ENCODE data around the gene NLGN2.

NLGN2 gene

DNA sequence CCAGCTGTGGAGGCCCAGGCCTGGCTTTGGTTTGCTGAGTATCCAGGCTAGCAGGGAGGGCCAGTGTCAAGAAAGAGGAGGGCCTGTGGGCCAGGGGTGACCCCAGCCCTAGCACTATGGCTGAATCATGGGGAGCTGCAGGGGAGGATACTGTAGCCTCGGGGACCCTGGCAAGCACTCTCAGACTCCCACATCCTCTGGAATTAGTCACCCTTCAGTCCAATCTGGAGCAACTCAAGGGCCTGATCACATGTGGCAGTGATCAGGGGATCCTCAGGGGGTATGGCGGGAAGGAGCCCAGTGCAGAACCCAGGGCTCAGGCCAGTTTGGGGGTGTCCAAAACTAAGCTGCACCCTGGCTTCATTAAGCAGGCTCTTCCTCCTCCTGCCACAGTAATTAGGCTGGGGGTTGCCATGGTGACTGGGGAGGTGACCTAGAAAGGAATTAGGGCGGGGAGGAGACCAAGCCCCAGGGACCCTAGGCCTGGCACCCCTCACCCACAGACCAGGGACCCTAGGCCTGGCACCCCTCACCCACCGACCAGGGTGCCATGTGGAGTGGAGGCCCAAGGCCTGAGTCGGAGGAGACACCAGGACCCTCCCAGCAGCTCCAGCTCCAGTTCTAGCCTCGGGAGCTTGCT, 5.8 kb downstream of the NLGN2 start:
- no peaks in the 10 kb centered on the region for H3K9me3 ChIP-seq (ENCODE audit: control insufficient read depth, insufficient read depth, low read length)
- H3K9ac ChIP-seq (ENCODE audit: low read depth, low read length) = no peak overlapping the region
- peaks cover 9% of the 10 kb centered on the region; the same call in 1 of the 2 replicates for H3K4me1 ChIP-seq (ENCODE audit: insufficient read depth, low read length)
- no peaks in the 10 kb centered on the region for H3K36me3 ChIP-seq (ENCODE audit: insufficient read depth, low read length)

DNA sequence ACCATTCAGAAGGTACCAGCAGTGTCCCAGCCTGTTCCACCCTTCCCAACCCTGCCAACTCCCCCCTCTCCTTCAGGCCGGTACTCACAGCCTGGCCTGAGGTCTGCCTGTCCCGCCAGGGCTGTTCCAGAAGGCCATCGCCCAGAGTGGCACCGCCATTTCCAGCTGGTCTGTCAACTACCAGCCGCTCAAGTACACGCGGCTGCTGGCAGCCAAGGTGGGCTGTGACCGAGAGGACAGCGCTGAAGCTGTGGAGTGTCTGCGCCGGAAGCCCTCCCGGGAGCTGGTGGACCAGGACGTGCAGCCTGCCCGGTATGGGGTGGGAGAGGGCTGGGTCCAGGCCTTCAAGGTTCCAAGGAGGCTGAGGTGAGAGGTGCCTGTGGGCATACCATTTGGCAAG, 7.2 kb downstream of the NLGN2 start:
- Histone ChIP-seq H3K36me3 (ENCODE audit: insufficient read depth, low read length) (no peaks in the 10 kb centered on the region), H3K4me1 (ENCODE audit: insufficient read depth, low read length) (peaks cover 14% of the 10 kb centered on the region; the same call in 1 of the 2 replicates), H3K9me3 (ENCODE audit: control insufficient read depth, insufficient read depth, low read length) (no peaks in the 10 kb centered on the region), H3K9ac (ENCODE audit: low read depth, low read length) (no peak overlapping the region)

DNA sequence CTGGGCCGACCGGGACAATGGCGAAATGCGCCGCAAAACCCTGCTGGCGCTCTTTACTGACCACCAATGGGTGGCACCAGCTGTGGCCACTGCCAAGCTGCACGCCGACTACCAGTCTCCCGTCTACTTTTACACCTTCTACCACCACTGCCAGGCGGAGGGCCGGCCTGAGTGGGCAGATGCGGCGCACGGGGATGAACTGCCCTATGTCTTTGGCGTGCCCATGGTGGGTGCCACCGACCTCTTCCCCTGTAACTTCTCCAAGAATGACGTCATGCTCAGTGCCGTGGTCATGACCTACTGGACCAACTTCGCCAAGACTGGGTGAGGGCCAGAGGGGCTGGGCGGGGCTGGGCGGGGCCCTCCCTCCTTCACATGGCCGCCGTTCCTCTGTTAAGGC, 8.1 kb downstream of the NLGN2 start:
- no peaks in the 10 kb centered on the region for H3K9me3 ChIP-seq (ENCODE audit: control insufficient read depth, insufficient read depth, low read length)
- H3K4me1 ChIP-seq (ENCODE audit: insufficient read depth, low read length) = peaks cover 19% of the 10 kb centered on the region; the same call in 1 of the 2 replicates
- no peaks in the 10 kb centered on the region for H3K36me3 ChIP-seq (ENCODE audit: insufficient read depth, low read length)
- no peak overlapping the region for H3K9ac ChIP-seq (ENCODE audit: low read depth, low read length)

DNA sequence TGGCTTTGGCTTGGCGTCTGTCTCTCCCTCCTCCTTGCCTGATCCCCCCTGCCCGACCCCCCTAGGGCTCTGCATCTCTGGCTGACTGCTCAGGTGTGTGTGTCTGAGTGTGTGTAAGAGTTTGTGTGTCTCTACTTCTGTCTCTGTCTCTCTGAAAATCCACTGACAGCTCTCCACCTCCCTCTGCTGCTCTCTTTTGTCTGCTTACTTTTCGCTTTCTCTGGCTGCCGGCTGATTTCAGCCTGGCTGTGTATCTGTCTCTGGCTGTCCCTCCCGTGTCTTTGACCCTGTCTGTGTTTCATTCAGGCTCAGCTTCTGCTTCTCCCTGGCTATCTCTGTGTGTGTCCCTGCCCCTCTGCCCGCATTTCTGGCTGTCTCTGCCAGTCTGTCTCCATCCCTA, 8.7 kb downstream of the NLGN2 start:
- no peaks in the 10 kb centered on the region for H3K36me3 ChIP-seq (ENCODE audit: insufficient read depth, low read length)
- no peaks in the 10 kb centered on the region for H3K9me3 ChIP-seq (ENCODE audit: control insufficient read depth, insufficient read depth, low read length)
- no peak overlapping the region for H3K9ac ChIP-seq (ENCODE audit: low read depth, low read length)
- H3K4me1 ChIP-seq (ENCODE audit: insufficient read depth, low read length) = peaks cover 19% of the 10 kb centered on the region; the same call in 1 of the 2 replicates

DNA sequence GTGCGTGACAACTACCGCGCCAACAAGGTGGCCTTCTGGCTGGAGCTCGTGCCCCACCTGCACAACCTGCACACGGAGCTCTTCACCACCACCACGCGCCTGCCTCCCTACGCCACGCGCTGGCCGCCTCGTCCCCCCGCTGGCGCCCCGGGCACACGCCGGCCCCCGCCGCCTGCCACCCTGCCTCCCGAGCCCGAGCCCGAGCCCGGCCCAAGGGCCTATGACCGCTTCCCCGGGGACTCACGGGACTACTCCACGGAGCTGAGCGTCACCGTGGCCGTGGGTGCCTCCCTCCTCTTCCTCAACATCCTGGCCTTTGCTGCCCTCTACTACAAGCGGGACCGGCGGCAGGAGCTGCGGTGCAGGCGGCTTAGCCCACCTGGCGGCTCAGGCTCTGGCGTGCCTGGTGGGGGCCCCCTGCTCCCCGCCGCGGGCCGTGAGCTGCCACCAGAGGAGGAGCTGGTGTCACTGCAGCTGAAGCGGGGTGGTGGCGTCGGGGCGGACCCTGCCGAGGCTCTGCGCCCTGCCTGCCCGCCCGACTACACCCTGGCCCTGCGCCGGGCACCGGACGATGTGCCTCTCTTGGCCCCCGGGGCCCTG, 9.5 kb downstream of the NLGN2 start:
- Histone ChIP-seq H3K9ac (ENCODE audit: low read depth, low read length) (no peak overlapping the region), H3K36me3 (ENCODE audit: insufficient read depth, low read length) (no peaks in the 10 kb centered on the region), H3K9me3 (ENCODE audit: control insufficient read depth, insufficient read depth, low read length) (no peaks in the 10 kb centered on the region), H3K4me1 (ENCODE audit: insufficient read depth, low read length) (peaks cover 19% of the 10 kb centered on the region; the same call in 1 of the 2 replicates)

DNA sequence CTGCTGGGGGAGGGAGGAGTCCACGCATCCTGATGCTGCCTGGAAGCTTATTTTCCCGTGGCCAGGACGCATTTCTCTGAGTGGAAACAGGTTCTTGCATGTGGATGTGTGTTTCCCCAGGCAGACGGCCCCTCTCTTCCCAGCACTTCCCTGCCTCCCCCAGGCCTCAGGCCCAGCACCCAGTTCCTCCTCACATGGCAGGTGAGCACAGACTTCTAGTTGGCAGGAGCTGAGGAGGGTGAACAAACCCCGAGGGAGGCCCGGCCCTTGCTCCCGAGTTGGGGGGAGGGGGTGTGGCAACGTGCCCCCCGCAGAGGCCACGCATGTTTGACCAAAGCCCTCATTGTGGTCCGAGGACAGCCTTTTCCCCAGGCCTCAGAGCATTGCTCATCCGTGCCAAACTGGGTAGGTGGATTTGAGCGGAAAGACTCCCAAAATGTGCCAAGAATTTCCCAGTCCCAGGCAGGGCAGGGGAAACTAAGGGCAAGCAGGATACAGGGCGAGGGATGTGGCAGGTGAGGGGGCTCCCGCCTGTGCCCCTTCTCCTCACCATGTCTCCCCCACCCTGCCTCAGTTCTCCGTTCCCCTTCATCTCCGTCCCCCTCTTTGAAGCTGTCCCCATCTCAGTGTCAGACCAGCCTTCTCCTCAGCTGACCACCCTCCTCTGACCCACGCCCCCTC, 11.0 kb downstream of the NLGN2 start:
- no peaks in the 10 kb centered on the region for H3K36me3 ChIP-seq (ENCODE audit: insufficient read depth, low read length)
- no peak overlapping the region for H3K9ac ChIP-seq (ENCODE audit: low read depth, low read length)
- H3K4me1 ChIP-seq (ENCODE audit: insufficient read depth, low read length) = peaks cover 14% of the 10 kb centered on the region; the same call in 1 of the 2 replicates
- H3K9me3 ChIP-seq (ENCODE audit: control insufficient read depth, insufficient read depth, low read length) = no peaks in the 10 kb centered on the region

DNA sequence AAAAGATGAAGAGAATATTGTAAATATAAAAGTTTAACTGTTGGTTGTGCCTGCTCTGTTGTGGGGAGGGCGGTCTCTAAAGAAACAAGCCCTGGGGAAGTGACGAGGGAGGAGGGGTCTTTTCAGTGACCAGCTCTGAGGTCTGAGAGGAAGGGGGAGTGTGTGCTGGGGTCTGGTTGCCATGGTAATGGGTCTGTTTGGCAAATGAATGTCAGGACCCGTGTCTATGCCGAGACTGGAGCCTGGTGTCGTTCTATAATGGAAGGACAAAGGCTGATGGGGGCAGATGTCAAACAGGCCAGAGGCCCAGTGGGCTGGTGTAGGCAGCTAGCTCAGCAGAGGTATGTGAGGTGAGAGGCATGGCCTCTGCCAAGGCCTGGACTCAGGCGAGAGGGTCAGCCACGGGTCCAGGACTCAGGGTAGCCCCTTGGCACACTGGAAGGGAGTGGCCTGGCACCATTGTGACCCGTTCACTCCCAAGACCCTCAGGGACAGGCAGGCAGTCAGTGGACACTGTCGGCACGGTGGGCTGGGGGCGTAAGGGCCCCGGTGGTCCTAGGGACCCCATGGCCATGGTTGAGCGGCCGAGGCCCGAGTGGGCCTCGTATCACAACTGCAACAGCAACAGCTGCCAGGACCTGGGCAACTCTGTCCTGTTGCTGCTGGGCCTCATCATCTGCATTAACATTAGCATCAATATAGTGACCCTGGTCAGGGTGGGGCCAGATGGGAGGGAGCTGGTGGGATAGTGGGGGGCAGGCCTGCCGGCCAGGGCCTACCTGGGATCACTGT, 12.4 kb downstream of the NLGN2 start, which contains the start of gene SPEM1:
TSS of gene SPEM1 (plus strand) at position 506 of the 792 bp plus-strand sequence. CDS start at position 567, 61 bp downstream.
- Histone ChIP-seq H3K4me1 (ENCODE audit: insufficient read depth, low read length) (peaks cover 14% of the 10 kb centered on the region; the same call in 1 of the 2 replicates), H3K36me3 (ENCODE audit: insufficient read depth, low read length) (no peaks in the 10 kb centered on the region), H3K9ac (ENCODE audit: low read depth, low read length) (no peak within 1 kb of the TSS), H3K9me3 (ENCODE audit: control insufficient read depth, insufficient read depth, low read length) (no peaks in the 10 kb centered on the region)

DNA sequence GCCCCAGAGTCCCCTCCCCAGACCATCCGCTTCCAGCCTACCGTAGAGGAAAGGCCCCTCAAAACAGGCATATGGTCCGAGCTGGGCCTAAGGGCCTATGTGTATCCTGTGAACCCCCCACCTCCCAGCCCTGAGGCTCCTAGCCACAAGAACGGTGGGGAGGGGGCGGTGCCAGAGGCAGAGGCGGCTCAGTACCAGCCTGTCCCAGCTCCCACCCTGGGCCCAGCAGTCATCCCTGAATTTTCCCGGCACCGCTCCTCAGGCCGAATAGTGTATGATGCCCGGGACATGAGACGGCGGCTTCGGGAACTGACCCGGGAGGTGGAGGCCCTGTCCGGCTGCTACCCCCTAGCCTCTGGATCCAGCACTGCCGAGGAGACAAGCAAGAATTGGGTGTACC, 13.5 kb downstream of the NLGN2 start:
- Histone ChIP-seq H3K4me1 (ENCODE audit: insufficient read depth, low read length) (peaks cover 14% of the 10 kb centered on the region; the same call in 1 of the 2 replicates), H3K9me3 (ENCODE audit: control insufficient read depth, insufficient read depth, low read length) (no peaks in the 10 kb centered on the region), H3K9ac (ENCODE audit: low read depth, low read length) (no peak overlapping the region), H3K36me3 (ENCODE audit: insufficient read depth, low read length) (no peaks in the 10 kb centered on the region)

DNA sequence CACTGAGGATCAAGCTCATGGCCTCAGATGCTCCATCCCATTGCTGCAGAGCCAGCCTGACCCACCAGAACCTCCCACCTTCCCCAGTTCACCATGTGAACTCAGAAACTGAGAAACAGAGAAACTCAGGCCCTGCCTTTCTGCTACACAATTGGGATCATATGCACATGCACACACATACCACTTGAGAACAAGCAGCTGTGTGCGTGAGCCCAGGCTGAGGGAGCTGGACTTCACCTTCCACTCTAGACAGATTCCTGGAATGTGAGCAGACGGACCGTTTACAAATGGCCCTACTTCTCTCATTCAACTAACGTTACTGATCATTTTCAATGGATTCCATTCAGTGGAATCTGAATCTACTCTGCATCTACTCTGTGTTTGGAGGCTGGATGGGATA, 16.0 kb downstream of the NLGN2 start:
- no peak overlapping the region for H3K9ac ChIP-seq (ENCODE audit: low read depth, low read length)
- H3K36me3 ChIP-seq (ENCODE audit: insufficient read depth, low read length) = no peaks in the 10 kb centered on the region
- no peaks in the 10 kb centered on the region for H3K9me3 ChIP-seq (ENCODE audit: control insufficient read depth, insufficient read depth, low read length)
- peaks cover 8% of the 10 kb centered on the region; the same call in 1 of the 2 replicates for H3K4me1 ChIP-seq (ENCODE audit: insufficient read depth, low read length)

DNA sequence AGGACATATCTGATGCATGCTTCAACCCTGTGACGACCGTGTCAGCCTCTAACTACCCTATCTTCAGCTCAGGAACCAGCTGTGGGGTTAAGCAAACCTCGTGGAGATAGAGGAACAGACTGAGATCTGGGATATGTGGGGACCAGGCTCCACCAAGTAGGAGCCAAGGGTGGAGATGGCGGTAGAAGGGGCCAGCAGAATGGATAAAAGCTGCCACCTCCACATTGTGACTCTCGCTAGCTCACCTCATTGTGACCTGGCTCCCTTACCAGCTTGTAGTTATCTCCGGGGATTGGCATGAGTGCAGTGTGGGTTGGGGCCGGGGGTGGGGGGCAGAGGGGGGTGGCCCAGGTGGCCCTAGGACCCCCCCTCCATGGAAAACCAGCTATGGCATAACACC, 17.7 kb downstream of the NLGN2 start, which contains the start of gene SPEM2:
TSS of gene SPEM2 (plus strand) at position 301 of the 400 bp plus-strand sequence. CDS start at position 374, 73 bp downstream.
- Histone ChIP-seq H3K9me3 (ENCODE audit: control insufficient read depth, insufficient read depth, low read length) (no peaks in the 10 kb centered on the region), H3K4me1 (ENCODE audit: insufficient read depth, low read length) (no peaks in the 10 kb centered on the region; the same call in 1 of the 2 replicates), H3K9ac (ENCODE audit: low read depth, low read length) (no peak within 1 kb of the TSS), H3K36me3 (ENCODE audit: insufficient read depth, low read length) (no peaks in the 10 kb centered on the region)

DNA sequence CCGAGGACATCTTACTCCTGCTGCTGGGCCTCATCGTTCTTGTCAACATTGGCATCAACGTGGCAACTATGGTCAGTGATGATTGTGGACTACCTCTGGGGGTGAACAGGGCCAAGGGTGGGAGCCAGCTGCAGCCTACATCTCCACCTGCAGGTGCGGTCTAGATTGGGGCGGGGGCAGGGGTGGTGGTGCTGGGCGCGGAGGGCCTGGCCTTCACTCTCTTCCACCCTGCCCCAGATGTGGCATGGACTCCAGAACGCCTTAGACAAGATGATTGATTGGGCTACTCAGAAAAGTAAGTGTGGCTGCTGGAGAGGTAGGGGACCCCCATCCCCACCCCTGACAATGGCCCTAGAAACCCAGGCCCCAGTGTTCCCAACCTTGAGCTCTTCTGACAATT, 18.1 kb downstream of the NLGN2 start:
- H3K36me3 ChIP-seq (ENCODE audit: insufficient read depth, low read length) = no peaks in the 10 kb centered on the region
- H3K4me1 ChIP-seq (ENCODE audit: insufficient read depth, low read length) = no peaks in the 10 kb centered on the region; the same call in 1 of the 2 replicates
- no peaks in the 10 kb centered on the region for H3K9me3 ChIP-seq (ENCODE audit: control insufficient read depth, insufficient read depth, low read length)
- H3K9ac ChIP-seq (ENCODE audit: low read depth, low read length) = no peak overlapping the region

DNA sequence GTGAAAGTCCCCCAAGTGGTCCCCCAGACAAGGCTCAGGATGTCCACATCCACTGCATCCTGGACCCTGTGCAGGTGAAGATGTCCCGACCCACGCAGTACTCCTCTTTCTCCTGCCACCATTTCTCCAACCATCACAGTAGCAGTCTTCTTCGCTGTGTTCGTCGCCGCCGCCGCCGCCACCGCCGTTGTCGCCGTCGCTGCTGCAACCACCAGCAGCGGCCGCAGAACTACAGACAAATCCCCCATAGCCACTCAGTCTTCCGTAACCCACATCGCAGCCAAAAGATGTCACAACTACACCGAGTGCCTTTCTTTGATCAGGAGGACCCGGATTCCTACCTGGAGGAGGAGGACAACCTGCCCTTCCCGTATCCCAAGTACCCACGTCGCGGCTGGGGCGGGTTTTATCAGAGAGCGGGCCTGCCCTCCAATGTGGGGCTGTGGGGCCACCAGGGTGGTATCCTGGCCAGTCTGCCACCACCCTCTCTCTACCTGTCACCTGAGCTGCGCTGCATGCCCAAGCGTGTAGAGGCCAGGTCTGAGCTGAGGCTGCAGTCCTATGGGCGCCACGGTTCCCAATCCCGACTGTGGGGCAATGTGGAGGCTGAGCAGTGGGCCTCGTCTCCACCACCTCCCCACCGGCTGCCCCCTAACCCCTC, 18.7 kb downstream of the NLGN2 start:
- Histone ChIP-seq H3K9ac (ENCODE audit: low read depth, low read length) (no peak overlapping the region), H3K4me1 (ENCODE audit: insufficient read depth, low read length) (no peaks in the 10 kb centered on the region), H3K36me3 (ENCODE audit: insufficient read depth, low read length) (no peaks in the 10 kb centered on the region), H3K9me3 (ENCODE audit: control insufficient read depth, insufficient read depth, low read length) (no peaks in the 10 kb centered on the region)

DNA sequence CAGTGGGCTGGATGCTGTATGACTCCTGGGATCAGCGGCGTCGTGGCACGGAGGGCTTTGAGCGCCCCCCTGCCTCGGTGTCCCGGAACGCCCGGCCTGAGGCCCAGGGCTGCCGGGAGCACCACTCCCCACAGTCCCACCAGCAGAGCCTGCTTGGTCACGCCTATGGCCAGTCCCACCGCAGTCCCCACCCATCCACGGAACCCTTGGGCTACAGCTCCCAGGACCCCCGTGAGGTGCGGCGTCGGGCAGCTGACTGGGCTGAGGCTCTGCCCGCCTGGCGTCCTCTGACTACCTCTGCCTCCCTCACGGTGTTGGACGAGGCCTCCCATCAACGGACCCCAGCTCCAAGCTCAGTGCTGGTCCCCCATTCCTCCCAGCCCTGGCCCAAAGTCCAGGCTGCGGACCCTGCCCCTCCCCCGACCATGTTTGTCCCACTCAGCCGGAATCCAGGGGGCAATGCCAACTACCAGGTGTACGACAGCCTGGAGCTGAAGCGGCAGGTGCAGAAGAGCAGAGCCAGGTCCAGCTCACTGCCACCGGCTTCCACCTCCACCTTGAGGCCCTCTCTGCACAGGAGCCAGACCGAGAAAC, 19.3 kb downstream of the NLGN2 start:
- no peaks in the 10 kb centered on the region for H3K36me3 ChIP-seq (ENCODE audit: insufficient read depth, low read length)
- H3K4me1 ChIP-seq (ENCODE audit: insufficient read depth, low read length) = no peaks in the 10 kb centered on the region
- H3K9ac ChIP-seq (ENCODE audit: low read depth, low read length) = no peak overlapping the region
- no peaks in the 10 kb centered on the region for H3K9me3 ChIP-seq (ENCODE audit: control insufficient read depth, insufficient read depth, low read length)

Data from ES-I3 (cell line).